ENCODE data around the gene COG6. TPM values are rescaled to one million over a fixed set of nuclear protein-coding genes. Genes with fewer than 3 reads are reported as not detected.

The COG6 gene
- total and polyA plus RNA-seq, 2 of the 8 experiments (the other 6 are each of a cell fraction or from before 2014, with no cell fraction given) = 8.8 to 22.3 TPM

- no peak for TF ChIP-seq RAD21 (IDR thresholded peaks at IDR 0.05 in 1 of 2, conservative IDR thresholded peaks at IDR 0.05 in 1 of 2; ENCODE audit: low read depth in 2 of 2, low read length in 2 of 2)
Measured at GRCh38 chr13:39786091-39786490, 130.6 kb downstream of the COG6 start (continued).
